GM12878 (cell line): Measurements from ENCODE around the gene DGKI. TPM values are rescaled to one million over a fixed set of nuclear protein-coding genes. Genes with fewer than 3 reads are reported as not detected.

Experiments
- ATAC-seq: fragments of 200-7000 bp; cut with Tn5 transposase; 3 replicates; pipeline ENCODE4 v1.9.1; 2020; ENCODE audit warnings: mild to moderate bottlenecking, moderate library complexity
- BruUV-seq: library from RNA; stranded (reverse); fragments of 400-500 nt; replicated peaks from 2 replicates; lab custom pipeline; 2021; lab: Mats Ljungman, UMichigan
- CTCF ChIA-PET: fragments of 300-600 bp; sonication (Branson Sonifier 250); formaldehyde crosslinking; extraction: SDS; loops from one replicate; lab custom pipeline; 2021; ENCODE audit warnings: inconsistent platforms; lab: Yijun Ruan, JAX
- POLR2A ChIA-PET: fragments of 350-600 bp; formaldehyde crosslinking; extraction: SDS; loops from one replicate; lab custom pipeline; 2021; ENCODE audit warnings: inconsistent platforms; lab: Charles Lee
- RAD21 ChIA-PET: fragments of 300-600 bp; sonication (Branson Sonifier 250); formaldehyde crosslinking; loops from one replicate; lab custom pipeline; 2023; ENCODE audit warnings: antibody characterized with exemption; ENCODE audit not compliant: unreplicated experiment; lab: Charles Lee
- SMC1A ChIA-PET: fragments of 300-600 bp; sonication (Branson Sonifier 250); formaldehyde crosslinking; loops from one replicate; lab custom pipeline; 2023; ENCODE audit not compliant: unreplicated experiment, uncharacterized antibody; lab: Charles Lee
- DNase-seq: peaks from one replicate; pipeline ENCODE4 v3.0.0-alpha.2; 2011; ENCODE audit warnings: low read depth, low spot score
- FAIRE-seq: peaks from 3 replicates; lab custom pipeline; 2011; peaks lifted over from hg19 to GRCh38; lab: Jason Lieb, UNC
- H2AFZ ChIP-seq: 2 replicates; pipeline ENCODE4 v1.6.0; 2011; ENCODE audit warnings: low read depth, low read length, control low read depth; ENCODE audit not compliant: control insufficient read depth
- H3K27ac ChIP-seq: 2 replicates; pipeline ENCODE4 v1.5.1; 2011; ENCODE audit warnings: control low read depth; ENCODE audit not compliant: control insufficient read depth, insufficient read depth
- H3K27me3 ChIP-seq, 2 experiments: replicated peaks in 1 of 2; 2 replicates each; pipeline versions ENCODE4 v1.6.0 to v1.6.1; 2011; ENCODE audit warnings: low read length in 1 of 2; ENCODE audit not compliant: control insufficient read depth in 2 of 2, insufficient read depth in 2 of 2
- H3K36me3 ChIP-seq, 2 experiments: 2 replicates each; pipeline ENCODE4 v1.5.1; 2011; ENCODE audit warnings: low read length in 1 of 2; ENCODE audit not compliant: control insufficient read depth in 2 of 2, insufficient read depth in 2 of 2
- H3K4me1 ChIP-seq: 2 replicates; pipeline ENCODE4 v1.6.1; 2011; ENCODE audit warnings: mild to moderate bottlenecking, low read length, moderate library complexity, mixed read lengths; ENCODE audit not compliant: control insufficient read depth, insufficient read depth
- H3K4me2 ChIP-seq: 2 replicates; pipeline ENCODE4 v1.6.0; 2011; ENCODE audit warnings: control low read depth; ENCODE audit not compliant: control insufficient read depth, insufficient read depth
- H3K4me3 ChIP-seq: fragments of 200-600 bp; sonication (generic); 2 replicates; pipeline ENCODE4 v1.5.1; 2016
- H3K79me2 ChIP-seq: 2 replicates; pipeline ENCODE4 v1.6.0; 2011; ENCODE audit warnings: low read length; ENCODE audit not compliant: control insufficient read depth, insufficient read depth
- H3K9ac ChIP-seq: 2 replicates; pipeline ENCODE4 v1.8.0; 2011; ENCODE audit warnings: low read length, control low read depth, mixed read lengths; ENCODE audit not compliant: control insufficient read depth, insufficient read depth
- H3K9me3 ChIP-seq: replicated peaks from 3 replicates; pipeline ENCODE4 v1.5.1; 2011; ENCODE audit warnings: mild to moderate bottlenecking, low read length; ENCODE audit not compliant: control insufficient read depth, insufficient read depth
- H4K20me1 ChIP-seq: 2 replicates; pipeline ENCODE4 v1.6.0; 2011; ENCODE audit not compliant: control insufficient read depth, insufficient read depth
- BMI1 ChIP-seq: fragments of 450-650 bp; IDR thresholded peaks from 2 replicates; pipeline ENCODE4 v1.6.1; 2016; ENCODE audit warnings: mild to moderate bottlenecking, moderate library complexity, borderline replicate concordance
- FOS ChIP-seq: IDR thresholded peaks from 3 replicates; pipeline ENCODE4 v1.6.1; 2011; ENCODE audit warnings: borderline replicate concordance; ENCODE audit not compliant: insufficient read length; ENCODE audit errors: extremely low read depth
- FOXK2 ChIP-seq: fragments of 450-650 bp; IDR thresholded peaks from 2 replicates; pipeline ENCODE4 v1.6.1; 2017; ENCODE audit warnings: mild to moderate bottlenecking, moderate library complexity
- HDAC6 ChIP-seq: fragments of 200-600 bp; sonication (generic); IDR thresholded peaks from one replicate; pipeline ENCODE4 v1.8.0; 2017; ENCODE audit warnings: antibody characterized with exemption; ENCODE audit not compliant: unreplicated experiment
- JUNB ChIP-seq: IDR thresholded peaks from 2 replicates; pipeline ENCODE4 v1.6.1; 2016; ENCODE audit warnings: antibody characterized with exemption, mild to moderate bottlenecking
- KAT2A ChIP-seq: conservative IDR thresholded peaks from 2 replicates; pipeline ENCODE4 v1.6.1; 2011; ENCODE audit warnings: low read depth, low read length; ENCODE audit not compliant: control insufficient read depth
- NFYB ChIP-seq: IDR thresholded peaks from 2 replicates; pipeline ENCODE4 v1.6.1; 2011; ENCODE audit warnings: low read depth, mild to moderate bottlenecking, low read length, improper control_type of control experiment, moderate library complexity; ENCODE audit not compliant: insufficient read depth
- NR2F1 ChIP-seq: fragments of 450-650 bp; conservative IDR thresholded peaks from 2 replicates; pipeline ENCODE4 v1.6.1; 2017; ENCODE audit warnings: mild to moderate bottlenecking
- POU2F2 ChIP-seq: IDR thresholded peaks from 3 replicates; pipeline ENCODE4 v1.6.1; 2011; ENCODE audit warnings: low read depth, mild to moderate bottlenecking, low read length, borderline replicate concordance
- RELA ChIP-seq: fragments of 450-650 bp; IDR thresholded peaks from 2 replicates; pipeline ENCODE4 v1.8.0; 2014; ENCODE audit warnings: borderline replicate concordance; ENCODE audit not compliant: partially characterized antibody
- SMAD1 ChIP-seq: fragments of 450-650 bp; IDR thresholded peaks from 2 replicates; pipeline ENCODE4 v1.6.1; 2018; ENCODE audit warnings: mild to moderate bottlenecking, low read depth; ENCODE audit not compliant: partially characterized antibody
- STAT3 ChIP-seq: IDR thresholded peaks from 2 replicates; pipeline ENCODE4 v1.6.1; 2011; ENCODE audit warnings: low read depth, low read length, improper control_type of control experiment
- SUPT20H ChIP-seq: IDR thresholded peaks from 2 replicates; pipeline ENCODE4 v1.6.1; 2011; ENCODE audit warnings: low read depth, mild to moderate bottlenecking, low read length, moderate library complexity, borderline replicate concordance; ENCODE audit not compliant: control insufficient read depth
- WGBS: methylation state at CpG from one replicate; pipeline ENCODE4 v1.1.6; 2016; ENCODE audit warnings: low lambda C conversion rate; ENCODE audit not compliant: insufficient replicate concordance, insufficient coverage; ENCODE audit errors: missing lambda C conversion rate; 5-methylcytosine and 5-hydroxymethylcytosine counted together
- in situ Hi-C: fragments of 300-500 bp; cut with MboI; formaldehyde crosslinking; loops from 9 replicates; pipeline ENCODE4 v1.14.3; 2018; ENCODE audit warnings: mixed read lengths
- intact Hi-C: fragments of 100-400 bp; cut with micrococcal nuclease; formaldehyde crosslinking; loops from one replicate; pipeline ENCODE4 v1.14.2; 2022; ENCODE audit not compliant: unreplicated experiment
- polyA plus RNA-seq, 11 experiments: library from polyadenylated mRNA; depleted of rRNA in 4 of 11; unstranded in 6 of 11; stranded (reverse) in 5 of 11; fragments of >200 nt; fragmentation: Nextera tagmentation in 4 of 11; fragmentation: Illumina TruSeq in 1 of 11; extraction: Ambion mirVana in 4 of 11; extraction: Trizol in 1 of 11; gene quantifications; 1 replicate in 1 of 11; 2 replicates in 10 of 11; pipeline versions ENCODE4 v1.2.1 to v1.2.3, GENCODE V29; 2011 to 2016; ENCODE audit warnings: inconsistent platforms in 2 of 11, missing spikeins in 2 of 11, low read depth in 1 of 11
- total RNA-seq, 4 experiments: library from RNA; depleted of rRNA in 3 of 4; stranded (reverse); fragments of >200 nt in 3 of 4; fragmentation: Illumina TruSeq in 1 of 4; extraction: Trizol in 1 of 4; gene quantifications; 2 replicates each; pipeline versions ENCODE4 v1.2.1 to v1.2.3, GENCODE V29; 2013 to 2021
- TF ChIP-seq, protein P1 (sequence below): fragments of 450-650 bp; IDR thresholded peaks from 2 replicates; pipeline ENCODE4 v1.6.1; 2016; ENCODE audit warnings: mild to moderate bottlenecking
- TF ChIP-seq, protein P2 (sequence below): IDR thresholded peaks from 2 replicates; pipeline ENCODE4 v1.6.1; 2011; ENCODE audit warnings: low read depth, mild to moderate bottlenecking, low read length, moderate library complexity, borderline replicate concordance; ENCODE audit errors: extremely low read depth

Gene DGKI
- total and polyA plus RNA-seq, 10 of the 15 experiments (the other 5 are each of a cell fraction or from before 2014, with no cell fraction given): 10.4 to 37.1 (median 22.1) TPM

DNA sequence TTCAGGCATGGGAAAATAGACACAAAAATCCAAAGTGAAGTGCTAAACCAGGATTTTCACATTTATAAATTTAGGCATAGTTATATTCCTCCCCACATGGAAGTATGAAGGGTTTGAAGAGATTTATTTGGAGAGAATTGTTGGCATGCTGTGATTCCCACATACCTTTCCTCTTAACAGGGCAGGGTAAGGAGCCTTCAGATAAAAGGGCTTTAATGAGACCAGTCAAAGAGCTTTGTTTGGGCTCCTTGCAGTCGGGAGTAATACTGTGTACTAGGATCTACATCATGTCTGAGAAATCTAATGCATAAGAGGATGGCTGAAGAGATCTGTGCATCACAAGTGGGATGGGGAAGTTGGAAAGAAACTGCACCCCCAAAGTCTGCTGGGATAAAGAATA is 362.4 kb downstream of the DGKI start:
- Histone ChIP-seq H2AFZ (no peak overlapping the region), H3K9ac (no peak overlapping the region), H3K4me2 (no peak overlapping the region), H3K27ac (no peak overlapping the region), H4K20me1 (no peaks in the 10 kb centered on the region), H3K36me3 (no peaks in the 10 kb centered on the region), H3K9me3 (no peaks in the 10 kb centered on the region), H3K79me2 (no peaks in the 10 kb centered on the region), H3K27me3 (no peaks in the 10 kb centered on the region), H3K4me1 (no peaks in the 10 kb centered on the region), H3K4me3 (no peak overlapping the region)
- TF ChIP-seq SUPT20H (no peak), HDAC6 (no peak), FOS (no peak), POU2F2 (no peak), BMI1 (no peak), NFYB (no peak)
- TF ChIP-seq, protein P1, sequence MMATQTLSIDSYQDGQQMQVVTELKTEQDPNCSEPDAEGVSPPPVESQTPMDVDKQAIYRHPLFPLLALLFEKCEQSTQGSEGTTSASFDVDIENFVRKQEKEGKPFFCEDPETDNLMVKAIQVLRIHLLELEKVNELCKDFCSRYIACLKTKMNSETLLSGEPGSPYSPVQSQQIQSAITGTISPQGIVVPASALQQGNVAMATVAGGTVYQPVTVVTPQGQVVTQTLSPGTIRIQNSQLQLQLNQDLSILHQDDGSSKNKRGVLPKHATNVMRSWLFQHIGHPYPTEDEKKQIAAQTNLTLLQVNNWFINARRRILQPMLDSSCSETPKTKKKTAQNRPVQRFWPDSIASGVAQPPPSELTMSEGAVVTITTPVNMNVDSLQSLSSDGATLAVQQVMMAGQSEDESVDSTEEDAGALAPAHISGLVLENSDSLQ: no peak
- SMC1A ChIA-PET: interaction anchor here (1.0 to 2.1 kb wide), 2 partner anchors 8 to 30 kb away, joined by 3 to 13 read pairs; no protein-coding TSS in a partner anchor
- POLR2A ChIA-PET: no interaction called here
- intact Hi-C loops: no loop called here
- CTCF ChIA-PET: interaction anchor here (1.7 kb wide), 1 partner anchor 108 kb away, joined by 3 read pairs; no protein-coding TSS in a partner anchor
- 0% methylated on average over 1 of the region's 1 CpG for WGBS
- BruUV-seq: no TSS peak
- RAD21 ChIA-PET: no interaction called here
- in situ Hi-C loops: no loop called here
- ATAC-seq (no peak), FAIRE-seq (no peak), DNase-seq (no peak)

GRCh38 chr7:137482466-137482865 is 364.3 kb downstream of the DGKI start:
- no TSS peak for BruUV-seq
- Histone ChIP-seq H3K79me2 (no peaks in the 10 kb centered on the region), H3K4me1 (no peaks in the 10 kb centered on the region), H4K20me1 (no peaks in the 10 kb centered on the region), H2AFZ (no peak overlapping the region), H3K36me3 (no peaks in the 10 kb centered on the region), H3K9ac (no peak overlapping the region), H3K27me3 (no peaks in the 10 kb centered on the region), H3K9me3 (no peaks in the 10 kb centered on the region), H3K4me2 (no peak overlapping the region), H3K27ac (no peak overlapping the region), H3K4me3 (no peak overlapping the region)
- ATAC-seq (no peak), FAIRE-seq (no peak), DNase-seq (no peak)
- CTCF ChIA-PET: no interaction called here
- TF ChIP-seq RELA (no peak), SMAD1 (no peak), JUNB (no peak), STAT3 (no peak), FOXK2 (no peak), NR2F1 (no peak), KAT2A (no peak)
- TF ChIP-seq, protein P2, sequence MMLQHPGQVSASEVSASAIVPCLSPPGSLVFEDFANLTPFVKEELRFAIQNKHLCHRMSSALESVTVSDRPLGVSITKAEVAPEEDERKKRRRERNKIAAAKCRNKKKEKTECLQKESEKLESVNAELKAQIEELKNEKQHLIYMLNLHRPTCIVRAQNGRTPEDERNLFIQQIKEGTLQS: no peak
- intact Hi-C loops (no loop called here), in situ Hi-C loops (no loop called here)
- WGBS: 25% methylated on average over 4 of the region's 4 CpGs
- POLR2A ChIA-PET: no interaction called here
- RAD21 ChIA-PET: no interaction called here
- SMC1A ChIA-PET: no interaction called here
